Cardiac muscle cell (in vitro differentiated cells and primary cell): Measurements from ENCODE around the gene KTN1. TPM values are rescaled to one million over a fixed set of nuclear protein-coding genes. Genes with fewer than 3 reads are reported as not detected.

Experiments
- DNase-seq, 2 donors: peaks; one replicate each; pipeline versions ENCODE4 v3.0.0 to v3.0.0-alpha.2; 2010 to 2017; ENCODE audit warnings: low read depth in 1 of 2, low spot score in 1 of 2
- H3K27ac ChIP-seq: fragments of 200-600 bp; sonication (generic); 2 replicates; pipeline ENCODE4 v1.5.1; 2016
- H3K27me3 ChIP-seq: fragments of 200-600 bp; sonication (generic); 2 replicates; pipeline ENCODE4 v1.6.0; 2016; ENCODE audit warnings: control low read depth
- H3K36me3 ChIP-seq: fragments of 200-600 bp; sonication (generic); 2 replicates; pipeline ENCODE4 v1.5.1; 2016; ENCODE audit warnings: control low read depth
- H3K4me1 ChIP-seq: fragments of 200-600 bp; sonication (generic); 2 replicates; pipeline ENCODE4 v1.8.1; 2017; ENCODE audit warnings: low read depth, mild to moderate bottlenecking, mixed run types
- H3K4me3 ChIP-seq: fragments of 200-600 bp; sonication (generic); 2 replicates; pipeline ENCODE4 v1.5.1; 2016; ENCODE audit warnings: mild to moderate bottlenecking
- H3K9me3 ChIP-seq: fragments of 200-600 bp; sonication (generic); 2 replicates; pipeline ENCODE4 v1.5.1; 2017; ENCODE audit warnings: low read depth, mild to moderate bottlenecking, control low read depth
- CTCF ChIP-seq: IDR thresholded peaks from 2 replicates; pipeline ENCODE4 v1.5.1; 2012; ENCODE audit warnings: low read depth, mild to moderate bottlenecking, low read length
- polyA plus RNA-seq: library from polyadenylated mRNA; unstranded; fragments of >200 nt; fragmentation: Nextera tagmentation; extraction: Ambion mirVana; gene quantifications from 2 replicates; pipeline ENCODE4 v1.2.1, GENCODE V29; 2016
- total RNA-seq: library from RNA; depleted of rRNA; stranded (reverse); fragments of >200 nt; gene quantifications from 2 replicates; pipeline ENCODE4 v1.2.3, GENCODE V29; 2016

Gene KTN1
- total and polyA plus RNA-seq, 2 experiments from 2014 or later = 130 to 214 TPM

GRCh38 chr14:55604900-55605418 lies 25.0 kb downstream of the KTN1 start:
- DNase-seq = no peak
- peaks cover 48% of the 10 kb centered on the region for H3K4me1 ChIP-seq

GRCh38 chr14:55605793-55606192 lies 25.8 kb downstream of the KTN1 start:
- no peaks in the 10 kb centered on the region for H3K27me3 ChIP-seq
- H3K27ac ChIP-seq = peak overlapping the region; percentile 85
- H3K9me3 ChIP-seq = no peaks in the 10 kb centered on the region
- peaks cover 53% of the 10 kb centered on the region for H3K4me1 ChIP-seq
- no peak overlapping the region for H3K4me3 ChIP-seq
- DNase-seq = no peak
- TF ChIP-seq CTCF = no peak
- no peaks in the 10 kb centered on the region for H3K36me3 ChIP-seq

More at GRCh38 chr14:55604900-55605418, 25.0 kb downstream of the KTN1 start:
- Histone ChIP-seq H3K9me3 (no peaks in the 10 kb centered on the region), H3K27ac (peak overlapping the region; percentile 85), H3K27me3 (no peaks in the 10 kb centered on the region), H3K36me3 (no peaks in the 10 kb centered on the region), H3K4me3 (no peak overlapping the region)
- no peak for TF ChIP-seq CTCF

- no peaks in the 10 kb centered on the region for H3K9me3 ChIP-seq
- no peak overlapping the region for H3K4me3 ChIP-seq
- TF ChIP-seq CTCF = no peak
- no peak for DNase-seq
- peaks cover 53% of the 10 kb centered on the region for H3K4me1 ChIP-seq
- H3K27ac ChIP-seq = peak overlapping the region; percentile 85
- H3K36me3 ChIP-seq = no peaks in the 10 kb centered on the region
- H3K27me3 ChIP-seq = no peaks in the 10 kb centered on the region
Observed at GRCh38 chr14:55607386-55607785, 27.4 kb downstream of the KTN1 start.

GRCh38 chr14:55609681-55610080 lies 29.7 kb downstream of the KTN1 start:
- H3K36me3 ChIP-seq = no peaks in the 10 kb centered on the region
- peak in 1 of 2 donors; percentile 63 for DNase-seq

GRCh38 chr14:55610713-55611370 lies 30.8 kb downstream of the KTN1 start:
- H3K9me3 ChIP-seq = no peaks in the 10 kb centered on the region
- no peaks in the 10 kb centered on the region for H3K27me3 ChIP-seq
- no peak overlapping the region for H3K4me3 ChIP-seq
- no peak for TF ChIP-seq CTCF
- no peaks in the 10 kb centered on the region for H3K36me3 ChIP-seq
- H3K4me1 ChIP-seq = peaks cover 29% of the 10 kb centered on the region
- no peak for DNase-seq
- no peak overlapping the region for H3K27ac ChIP-seq

More at GRCh38 chr14:55609681-55610080, 29.7 kb downstream of the KTN1 start:
- Histone ChIP-seq H3K4me3 (no peak overlapping the region), H3K27ac (peak overlapping the region; percentile 3), H3K4me1 (peaks cover 41% of the 10 kb centered on the region), H3K9me3 (no peaks in the 10 kb centered on the region), H3K27me3 (no peaks in the 10 kb centered on the region)
- TF ChIP-seq CTCF = no peak
